Testis (tissue), 3 donors: ENCODE data around the gene CEACAM16. TPM values are rescaled to one million over a fixed set of nuclear protein-coding genes. Genes with fewer than 3 reads are reported as not detected.

Experiments
- DNase-seq: peaks from one replicate; pipeline ENCODE4 v3.0.0-alpha.2; 2019
- H3K27ac ChIP-seq, 2 donors: fragments of 200-600 bp; sonication (generic); one replicate each; pipeline ENCODE4 v1.5.1; 2019
- H3K27me3 ChIP-seq: fragments of 200-600 bp; sonication (generic); one replicate; pipeline ENCODE4 v1.5.1; 2019
- H3K36me3 ChIP-seq: fragments of 200-600 bp; sonication (generic); one replicate; pipeline ENCODE4 v1.5.1; 2017; ENCODE audit warnings: low read depth; ENCODE audit errors: missing control alignments
- H3K4me1 ChIP-seq: fragments of 200-600 bp; sonication (generic); one replicate; pipeline ENCODE4 v1.5.1; 2019
- H3K4me3 ChIP-seq, 2 donors: fragments of 200-600 bp; sonication (generic); one replicate each; pipeline ENCODE4 v1.5.1; 2017 to 2019
- H3K9me3 ChIP-seq: fragments of 200-600 bp; sonication (generic); one replicate; pipeline ENCODE4 v1.5.1; 2017
- CTCF ChIP-seq, 3 experiments: fragments of 450-650 bp in 2 of 3; fragments of 200-600 bp in 1 of 3; sonication (generic) in 1 of 3; IDR thresholded peaks; one replicate each; pipeline ENCODE4 v1.5.1; 2016 to 2019; ENCODE audit warnings: antibody characterized with exemption in 3 of 3, mild to moderate bottlenecking in 2 of 3, moderate library complexity in 1 of 3
- POLR2A ChIP-seq: fragments of 450-650 bp; IDR thresholded peaks from one replicate; pipeline ENCODE4 v1.6.1; 2017; ENCODE audit warnings: antibody characterized with exemption, mild to moderate bottlenecking, moderate library complexity
- WGBS, 2 donors: methylation state at CpG; one replicate each; pipeline ENCODE4 v1.1.5; 2018; 5-methylcytosine and 5-hydroxymethylcytosine counted together
- intact Hi-C: fragments of 100-400 bp; cut with DNase I; formaldehyde crosslinking; loops from one replicate; pipeline ENCODE4 v1.15.1; 2023; ENCODE audit warnings: low total_unique reads
- polyA plus RNA-seq: library from polyadenylated mRNA; stranded (reverse); fragments of 350-450 nt; fragmentation: Illumina TruSeq; extraction: RNeasy Lipid Tissue Mini Kit (QIAGEN cat#74804); gene quantifications from one replicate; pipeline ENCODE4 v1.2.3, GENCODE V29; 2014; ENCODE audit warnings: low read depth, low replicate concordance; ENCODE audit not compliant: insufficient read depth
- total RNA-seq, 2 donors: library from RNA; depleted of rRNA; stranded (reverse); fragments of >200 nt; gene quantifications; one replicate each; pipeline ENCODE4 v1.2.3, GENCODE V29; 2016

CEACAM16 gene
- total and polyA plus RNA-seq, 3 donors from 2014 or later, result 0.50 TPM; not detected in 2

DNA sequence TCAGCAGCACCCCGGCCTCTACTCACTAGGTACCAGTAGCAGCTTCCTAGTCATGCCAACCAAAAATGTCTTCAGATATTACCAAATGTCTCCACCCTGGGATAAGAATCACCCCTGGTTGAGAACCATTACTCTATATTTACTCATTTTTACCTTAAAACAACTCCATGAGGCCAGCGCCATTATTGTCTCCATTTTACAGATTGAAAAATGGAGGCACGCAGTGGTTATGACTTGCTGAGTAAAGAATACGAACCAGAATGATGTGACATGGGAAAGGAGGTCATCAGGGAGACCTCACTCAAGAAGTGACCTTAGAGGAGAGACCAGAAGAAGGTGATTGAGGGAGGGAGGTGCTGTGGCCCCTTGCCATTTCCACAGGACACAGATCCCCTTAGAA lies 25.4 kb upstream of the CEACAM16 start:
- DNase-seq, result no peak
- H3K9me3 ChIP-seq, result no peaks in the 10 kb centered on the region
- intact Hi-C loops, result no loop called here
- no peaks in the 10 kb centered on the region for H3K27me3 ChIP-seq
- no peaks in the 10 kb centered on the region for H3K36me3 ChIP-seq
- H3K4me3 ChIP-seq, result no peak overlapping the region
- TF ChIP-seq CTCF (IDR thresholded peaks at IDR 0.05), result no peak
- no peak for TF ChIP-seq POLR2A
- WGBS, 2 donors, result 79 to 81% methylated on average over 4 of the region's 4 CpGs
- no peak overlapping the region for H3K27ac ChIP-seq
- no peaks in the 10 kb centered on the region for H3K4me1 ChIP-seq

- Histone ChIP-seq H3K4me1 (no peaks in the 10 kb centered on the region), H3K27me3 (no peaks in the 10 kb centered on the region), H3K36me3 (no peaks in the 10 kb centered on the region), H3K27ac (no peak overlapping the region), H3K4me3 (no peak overlapping the region), H3K9me3 (no peaks in the 10 kb centered on the region)
- no peak for TF ChIP-seq CTCF (IDR thresholded peaks at IDR 0.05)
- TF ChIP-seq POLR2A, result no peak
- intact Hi-C loops, result no loop called here
- no peak for DNase-seq
- 93 to 94% methylated on average over 6 of the region's 6 CpGs for WGBS, 2 donors
These were observed 23.4 kb upstream of the CEACAM16 start for GRCh38 chr19:44675521-44675920.

GRCh38 chr19:44677019-44677811 lies 21.7 kb upstream of the CEACAM16 start:
- Histone ChIP-seq H3K36me3 (no peaks in the 10 kb centered on the region), H3K27ac (no peak overlapping the region), H3K27me3 (no peaks in the 10 kb centered on the region), H3K4me1 (no peaks in the 10 kb centered on the region), H3K9me3 (no peaks in the 10 kb centered on the region), H3K4me3 (no peak overlapping the region)
- intact Hi-C loops, result no loop called here
- TF ChIP-seq POLR2A (no peak), CTCF (IDR thresholded peaks at IDR 0.05) (no peak)
- peak; percentile 62 for DNase-seq
- 42 to 58% methylated on average over 8 of the region's 8 CpGs for WGBS, 2 donors

DNA sequence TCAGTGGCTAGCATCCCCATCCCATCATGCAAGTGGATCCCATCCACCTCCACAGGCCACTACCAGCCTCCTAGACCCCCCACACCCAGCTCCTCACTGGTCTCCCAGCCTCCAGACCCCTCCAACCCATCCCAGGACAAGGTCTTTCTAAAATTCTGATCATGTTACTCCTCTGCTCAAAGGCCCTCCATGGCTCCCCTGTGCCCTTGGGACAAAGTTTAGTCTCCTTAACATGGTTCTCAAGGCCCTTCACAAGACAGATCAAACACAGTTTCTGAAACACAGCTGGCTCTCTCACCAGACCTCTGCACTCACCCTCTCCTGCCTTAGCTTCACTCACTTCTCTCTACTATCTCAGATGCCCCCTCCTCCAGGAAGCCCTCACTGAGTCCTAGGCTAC lies 18.4 kb upstream of the CEACAM16 start:
- TF ChIP-seq CTCF (IDR thresholded peaks at IDR 0.05), result no peak
- no peak for TF ChIP-seq POLR2A
- no peaks in the 10 kb centered on the region for H3K36me3 ChIP-seq
- no peak overlapping the region for H3K4me3 ChIP-seq
- intact Hi-C loops, result no loop called here
- H3K9me3 ChIP-seq, result no peaks in the 10 kb centered on the region
- H3K27me3 ChIP-seq, result no peaks in the 10 kb centered on the region
- no peak for DNase-seq
- H3K4me1 ChIP-seq, result no peaks in the 10 kb centered on the region
- H3K27ac ChIP-seq, result no peak overlapping the region
